LNCaP clone FGC (cell line): ENCODE measurements around the gene RNF150.
A peak's percentile ranks its signal among the peaks of the same experiment; 100 is the strongest.

Source experiments
- DNase-seq: peaks from one replicate; pipeline ENCODE4 v3.0.0-alpha.2; 2011; ENCODE audit warnings: low read depth
- H3K4me3 ChIP-seq: 2 replicates; pipeline ENCODE4 v1.5.1; 2011; ENCODE audit warnings: mild to moderate bottlenecking, low read depth, low read length, control low read depth
- CTCF ChIP-seq: IDR thresholded peaks from 2 replicates; pipeline ENCODE4 v1.5.1; 2012; ENCODE audit warnings: mild to moderate bottlenecking; ENCODE audit not compliant: control insufficient read depth, insufficient read depth; ENCODE audit errors: extremely low read depth

The RNF150 gene

GRCh38 chr4:141144207-141144606 lies 10.9 kb upstream of the RNF150 start:
- no peak for TF ChIP-seq CTCF
- H3K4me3 ChIP-seq = no peak overlapping the region
- DNase-seq = no peak

GRCh38 chr4:141142423-141142822 lies 9.2 kb upstream of the RNF150 start:
- DNase-seq = no peak
- no peak overlapping the region for H3K4me3 ChIP-seq
- no peak for TF ChIP-seq CTCF

- H3K4me3 ChIP-seq = no peak overlapping the region
- DNase-seq = no peak
- TF ChIP-seq CTCF = no peak
Measured at GRCh38 chr4:141140391-141141200, 7.3 kb upstream of the RNF150 start.

- DNase-seq = no peak
- no peak overlapping the region for H3K4me3 ChIP-seq
- no peak for TF ChIP-seq CTCF
Measured at GRCh38 chr4:141133999-141134995, 1.0 kb upstream of the RNF150 start.

- H3K4me3 ChIP-seq = peak overlapping the region; percentile 63
- no peak for DNase-seq
- no peak for TF ChIP-seq CTCF
Measured at GRCh38 chr4:141132709-141133145, 542 bp downstream of the RNF150 start.

GRCh38 chr4:141132072-141132708 lies 1.1 kb downstream of the RNF150 start:
- H3K4me3 ChIP-seq = peak overlapping the region; percentile 63

More at GRCh38 chr4:141132072-141132708, 1.1 kb downstream of the RNF150 start:
- no peak for DNase-seq
- TF ChIP-seq CTCF = no peak
